ENCODE results near the gene TENM4. TPM values are rescaled to one million over a fixed set of nuclear protein-coding genes. Genes with fewer than 3 reads are reported as not detected.

TENM4 gene
- total RNA-seq, 1 experiment from 2014 or later, result 0.39 TPM

- Histone ChIP-seq H3K4me3 (ENCODE audit: low read depth in 2 of 2, low read length in 2 of 2) (no peak overlapping the region), H3K27ac (ENCODE audit: low read length) (no peak overlapping the region), H3K36me3 (ENCODE audit: control insufficient read depth, insufficient read depth, low read length) (no peaks in the 10 kb centered on the region), H3K9me3 (ENCODE audit: control insufficient read depth, insufficient read depth, low read depth, low read length) (no peaks in the 10 kb centered on the region), H3K27me3 (ENCODE audit: control insufficient read depth, insufficient read depth, low read length) (peaks cover 17% of the 10 kb centered on the region), H3K4me1 (ENCODE audit: control insufficient read depth, insufficient read depth, low read length) (no peaks in the 10 kb centered on the region)
- no TSS peak for BruUV-seq (replicated peaks)
- in situ Hi-C loops (cut with HindIII; ENCODE audit: low pct_unique_long_range_greater_than_20kb, low sequenced_read_pairs), result no loop called here
- CTCF ChIA-PET, result no interaction called here
- POLR2A ChIA-PET, result no interaction called here
- ATAC-seq (no peak), DNase-seq (ENCODE audit: low read depth, low spot score) (no peak)
- intact Hi-C loops (cut with micrococcal nuclease; ENCODE audit: unreplicated experiment), result no loop called here
- TF ChIP-seq SIN3A (IDR thresholded peaks at IDR 0.05; ENCODE audit: borderline replicate concordance, insufficient read depth, low read depth, low read length) (no peak), CTCF (IDR thresholded peaks at IDR 0.05) (no peak), REST (IDR thresholded peaks at IDR 0.05; ENCODE audit: insufficient read depth in 1 of 2, low read depth in 2 of 2, low read length in 1 of 2) (no peak), POLR2AphosphoS5 (IDR thresholded peaks at IDR 0.05; ENCODE audit: low read depth, low read length) (no peak), TCF7L2 (IDR thresholded peaks at IDR 0.05; ENCODE audit: low read depth, low read length) (no peak)
Observed at GRCh38 chr11:78946945-78947902, 493.6 kb downstream of the TENM4 start.

GRCh38 chr11:78943841-78944240 lies 497.0 kb downstream of the TENM4 start:
- ChIA-PET POLR2A (no interaction called here), CTCF (interaction anchor here (0.5 kb wide), 1 partner anchor 78 kb away, joined by 10 read pairs; no protein-coding TSS in a partner anchor)
- DNase-seq (ENCODE audit: low read depth, low spot score) (no peak), ATAC-seq (no peak)
- H3K27me3 ChIP-seq (ENCODE audit: control insufficient read depth, insufficient read depth, low read length), result peaks cover 15% of the 10 kb centered on the region
- no peak overlapping the region for H3K27ac ChIP-seq (ENCODE audit: low read length)
- no peaks in the 10 kb centered on the region for H3K4me1 ChIP-seq (ENCODE audit: control insufficient read depth, insufficient read depth, low read length)
- BruUV-seq (replicated peaks), result no TSS peak
- no peaks in the 10 kb centered on the region for H3K36me3 ChIP-seq (ENCODE audit: control insufficient read depth, insufficient read depth, low read length)
- H3K4me3 ChIP-seq (ENCODE audit: low read depth in 2 of 2, low read length in 2 of 2), result no peak overlapping the region
- in situ Hi-C loops (cut with HindIII; ENCODE audit: low pct_unique_long_range_greater_than_20kb, low sequenced_read_pairs) (no loop called here), intact Hi-C loops (cut with micrococcal nuclease; ENCODE audit: unreplicated experiment) (no loop called here)
- TF ChIP-seq POLR2AphosphoS5 (IDR thresholded peaks at IDR 0.05; ENCODE audit: low read depth, low read length) (no peak), CTCF (IDR thresholded peaks at IDR 0.05) (no peak), TCF7L2 (IDR thresholded peaks at IDR 0.05; ENCODE audit: low read depth, low read length) (no peak), SIN3A (IDR thresholded peaks at IDR 0.05; ENCODE audit: borderline replicate concordance, insufficient read depth, low read depth, low read length) (no peak), REST (IDR thresholded peaks at IDR 0.05; ENCODE audit: insufficient read depth in 1 of 2, low read depth in 2 of 2, low read length in 1 of 2) (no peak)
- H3K9me3 ChIP-seq (ENCODE audit: control insufficient read depth, insufficient read depth, low read depth, low read length), result no peaks in the 10 kb centered on the region
